SH-SY5Y (cell line): ENCODE data around the gene PTGR3.

Experiments used
- GATA2 ChIP-seq: IDR thresholded peaks from 2 replicates; pipeline ENCODE4 v1.6.1; 2011; ENCODE audit warnings: mild to moderate bottlenecking, low read depth, low read length
- GATA3 ChIP-seq: IDR thresholded peaks from 2 replicates; pipeline ENCODE4 v1.6.1; 2011; ENCODE audit warnings: low read depth, mild to moderate bottlenecking, low read length, moderate library complexity

DNA sequence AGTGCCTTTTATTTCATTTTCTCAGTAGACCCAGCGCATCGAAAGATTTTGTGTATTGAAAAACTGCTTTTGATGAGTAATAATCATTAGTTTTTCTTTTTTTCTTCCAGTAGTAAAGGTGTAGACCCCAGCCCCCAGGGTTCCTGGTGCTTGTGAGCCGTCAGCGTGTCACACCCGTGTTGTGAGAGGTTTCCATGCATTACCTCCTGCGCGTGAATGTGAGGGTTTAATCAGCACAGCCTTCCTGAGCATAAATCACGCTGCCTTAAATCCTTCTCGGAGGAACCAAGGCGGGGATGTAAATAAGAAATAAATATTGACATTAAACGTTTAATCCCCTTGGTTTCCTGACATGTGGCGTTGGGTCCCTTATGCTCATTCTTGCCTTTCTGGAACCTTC is 26.0 kb upstream of the PTGR3 start:
- TF ChIP-seq GATA3 = no peak
- no peak for TF ChIP-seq GATA2
